PC-9 (cell line): ENCODE results near the gene CTNNA3. TPM values are rescaled to one million over a fixed set of nuclear protein-coding genes. Genes with fewer than 3 reads are reported as not detected.

Experiments
- BruUV-seq: library from RNA; stranded (reverse); fragments of 400-500 nt; replicated peaks from 2 replicates; lab custom pipeline; 2021; lab: Mats Ljungman, UMichigan
- CTCF ChIA-PET: fragments of 300-600 bp; sonication (Branson Sonifier 250); formaldehyde crosslinking; loops from one replicate; lab custom pipeline; 2022; ENCODE audit warnings: antibody characterized with exemption; lab: Charles Lee
- POLR2A ChIA-PET: fragments of 300-600 bp; sonication (Branson Sonifier 250); formaldehyde crosslinking; loops from one replicate; lab custom pipeline; 2022; ENCODE audit warnings: antibody characterized with exemption; ENCODE audit not compliant: unreplicated experiment; lab: Charles Lee
- DNase-seq, 2 experiments: peaks; one replicate each; pipeline versions ENCODE4 v3.0.0 to v3.0.0-alpha.2; 2015 to 2022; ENCODE audit warnings: mixed read lengths in 1 of 2
- H2AFZ ChIP-seq: fragments of 200-600 bp; sonication (generic); 2 replicates; pipeline ENCODE4 v1.8.1; 2017; ENCODE audit warnings: antibody characterized with exemption
- H3F3A ChIP-seq: fragments of 200-600 bp; sonication (generic); 2 replicates; pipeline ENCODE4 v1.8.1; 2017; ENCODE audit warnings: antibody characterized with exemption, mild to moderate bottlenecking, low read depth; ENCODE audit not compliant: insufficient read depth
- H3K27ac ChIP-seq: fragments of 200-600 bp; sonication (generic); 2 replicates; pipeline ENCODE4 v1.6.1; 2016; ENCODE audit warnings: mixed run types
- H3K27me3 ChIP-seq: fragments of 200-600 bp; sonication (generic); 2 replicates; pipeline ENCODE4 v1.6.1; 2016; ENCODE audit warnings: low read depth, mixed run types; ENCODE audit not compliant: insufficient read depth
- H3K36me3 ChIP-seq: fragments of 200-600 bp; sonication (generic); 2 replicates; pipeline ENCODE4 v1.6.1; 2016; ENCODE audit warnings: low read depth, mixed run types
- H3K4me1 ChIP-seq: fragments of 200-600 bp; sonication (generic); replicated peaks from 2 replicates; pipeline ENCODE4 v1.6.1; 2016; ENCODE audit warnings: mixed run types; ENCODE audit not compliant: insufficient read depth
- H3K4me2 ChIP-seq: fragments of 200-600 bp; sonication (generic); 2 replicates; pipeline ENCODE4 v1.6.1; 2017; ENCODE audit warnings: mixed run types
- H3K4me3 ChIP-seq: fragments of 200-600 bp; sonication (generic); 2 replicates; pipeline ENCODE4 v1.6.1; 2016; ENCODE audit warnings: mixed run types
- H3K79me2 ChIP-seq: fragments of 200-600 bp; sonication (generic); 2 replicates; pipeline ENCODE4 v1.6.1; 2017; ENCODE audit warnings: low read depth, mixed run types
- H3K9me2 ChIP-seq: fragments of 200-600 bp; sonication (generic); 2 replicates; pipeline ENCODE4 v1.8.1; 2017; ENCODE audit warnings: mild to moderate bottlenecking; ENCODE audit not compliant: insufficient read depth
- H3K9me3 ChIP-seq: fragments of 200-600 bp; sonication (generic); 2 replicates; pipeline ENCODE4 v1.8.1; 2016; ENCODE audit warnings: low read depth; ENCODE audit not compliant: insufficient read depth
- H4K20me1 ChIP-seq: fragments of 200-600 bp; sonication (generic); 2 replicates; pipeline ENCODE4 v1.8.1; 2017; ENCODE audit not compliant: insufficient read depth
- EZH2 ChIP-seq: fragments of 200-600 bp; sonication (generic); IDR thresholded peaks from 2 replicates; pipeline ENCODE4 v1.8.0; 2017; ENCODE audit warnings: antibody characterized with exemption, low read depth
- intact Hi-C: fragments of 100-400 bp; cut with micrococcal nuclease; formaldehyde crosslinking; loops from one replicate; pipeline ENCODE4 v1.10.0; 2022; ENCODE audit not compliant: unreplicated experiment
- total RNA-seq: library from RNA; stranded (reverse); gene quantifications from 2 replicates; pipeline ENCODE4 v1.2.3, GENCODE V29; 2021
- TF ChIP-seq, protein P1 (sequence below): fragments of 200-600 bp; sonication (generic); conservative IDR thresholded peaks from 2 replicates; pipeline ENCODE4 v1.6.1; 2017; ENCODE audit warnings: mixed run types, antibody characterized with exemption, mild to moderate bottlenecking, moderate library complexity

Gene CTNNA3
- total RNA-seq, 1 experiment from 2014 or later, result not detected

GRCh38 chr10:65911151-65911835, 1784.7 kb downstream of the CTNNA3 start:
- intact Hi-C loops, result no loop called here
- Histone ChIP-seq H3K9me3 (no peaks in the 10 kb centered on the region), H3F3A (no peaks in the 10 kb centered on the region), H3K4me1 (0 out of 2 replicates have a peak, but pooled peaks cover 7% of the 10 kb centered on the region), H3K79me2 (no peaks in the 10 kb centered on the region), H3K4me3 (no peak overlapping the region), H4K20me1 (no peaks in the 10 kb centered on the region), H2AFZ (no peak overlapping the region; the same call in 1 of the 2 replicates), H3K36me3 (no peaks in the 10 kb centered on the region), H3K27ac (no peak overlapping the region), H3K27me3 (no peaks in the 10 kb centered on the region), H3K9me2 (no peaks in the 10 kb centered on the region), H3K4me2 (no peak overlapping the region)
- POLR2A ChIA-PET, result no interaction called here
- BruUV-seq, result no TSS peak
- DNase-seq, result no peak
- TF ChIP-seq EZH2, result no peak
- TF ChIP-seq, protein P1, sequence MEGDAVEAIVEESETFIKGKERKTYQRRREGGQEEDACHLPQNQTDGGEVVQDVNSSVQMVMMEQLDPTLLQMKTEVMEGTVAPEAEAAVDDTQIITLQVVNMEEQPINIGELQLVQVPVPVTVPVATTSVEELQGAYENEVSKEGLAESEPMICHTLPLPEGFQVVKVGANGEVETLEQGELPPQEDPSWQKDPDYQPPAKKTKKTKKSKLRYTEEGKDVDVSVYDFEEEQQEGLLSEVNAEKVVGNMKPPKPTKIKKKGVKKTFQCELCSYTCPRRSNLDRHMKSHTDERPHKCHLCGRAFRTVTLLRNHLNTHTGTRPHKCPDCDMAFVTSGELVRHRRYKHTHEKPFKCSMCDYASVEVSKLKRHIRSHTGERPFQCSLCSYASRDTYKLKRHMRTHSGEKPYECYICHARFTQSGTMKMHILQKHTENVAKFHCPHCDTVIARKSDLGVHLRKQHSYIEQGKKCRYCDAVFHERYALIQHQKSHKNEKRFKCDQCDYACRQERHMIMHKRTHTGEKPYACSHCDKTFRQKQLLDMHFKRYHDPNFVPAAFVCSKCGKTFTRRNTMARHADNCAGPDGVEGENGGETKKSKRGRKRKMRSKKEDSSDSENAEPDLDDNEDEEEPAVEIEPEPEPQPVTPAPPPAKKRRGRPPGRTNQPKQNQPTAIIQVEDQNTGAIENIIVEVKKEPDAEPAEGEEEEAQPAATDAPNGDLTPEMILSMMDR, result no peak
- CTCF ChIA-PET, result no interaction called here

GRCh38 chr10:65910209-65910608, 1785.8 kb downstream of the CTNNA3 start:
- Histone ChIP-seq H3K9me3 (no peaks in the 10 kb centered on the region), H3K79me2 (no peaks in the 10 kb centered on the region), H3K4me3 (no peak overlapping the region), H3K36me3 (no peaks in the 10 kb centered on the region), H3K27me3 (no peaks in the 10 kb centered on the region), H3F3A (no peaks in the 10 kb centered on the region), H3K9me2 (no peaks in the 10 kb centered on the region), H4K20me1 (no peaks in the 10 kb centered on the region), H3K4me2 (0 out of 2 replicates have a peak overlapping the region, but pooled peaks have one; percentile 6), H3K4me1 (0 out of 2 replicates have a peak, but pooled peaks cover 7% of the 10 kb centered on the region), H2AFZ (no peak overlapping the region), H3K27ac (no peak overlapping the region)
- intact Hi-C loops, result no loop called here
- TF ChIP-seq, protein P1, result no peak
- no peak for TF ChIP-seq EZH2
- no peak for DNase-seq
- ChIA-PET POLR2A (no interaction called here), CTCF (no interaction called here)
- no TSS peak for BruUV-seq

- no peaks in the 10 kb centered on the region for H4K20me1 ChIP-seq
- no peaks in the 10 kb centered on the region for H3K27me3 ChIP-seq
- no peak overlapping the region for H3K4me3 ChIP-seq
- ChIA-PET POLR2A (no interaction called here), CTCF (no interaction called here)
- H3K79me2 ChIP-seq, result no peaks in the 10 kb centered on the region
- H3K4me1 ChIP-seq, result 0 out of 2 replicates have a peak, but pooled peaks cover 7% of the 10 kb centered on the region
- DNase-seq, result no peak
- no peak overlapping the region for H3K4me2 ChIP-seq
- H3K9me3 ChIP-seq, result no peaks in the 10 kb centered on the region
- no peak overlapping the region for H2AFZ ChIP-seq
- TF ChIP-seq, protein P1, result no peak
- no peak for TF ChIP-seq EZH2
- H3K36me3 ChIP-seq, result no peaks in the 10 kb centered on the region
- no peaks in the 10 kb centered on the region for H3K9me2 ChIP-seq
- intact Hi-C loops, result no loop called here
- no peak overlapping the region for H3K27ac ChIP-seq
- no TSS peak for BruUV-seq
- H3F3A ChIP-seq, result no peaks in the 10 kb centered on the region
Observed at GRCh38 chr10:65907199-65907712, 1788.7 kb downstream of the CTNNA3 start.
